ENCODE results near the gene STYXL1.

DNA sequence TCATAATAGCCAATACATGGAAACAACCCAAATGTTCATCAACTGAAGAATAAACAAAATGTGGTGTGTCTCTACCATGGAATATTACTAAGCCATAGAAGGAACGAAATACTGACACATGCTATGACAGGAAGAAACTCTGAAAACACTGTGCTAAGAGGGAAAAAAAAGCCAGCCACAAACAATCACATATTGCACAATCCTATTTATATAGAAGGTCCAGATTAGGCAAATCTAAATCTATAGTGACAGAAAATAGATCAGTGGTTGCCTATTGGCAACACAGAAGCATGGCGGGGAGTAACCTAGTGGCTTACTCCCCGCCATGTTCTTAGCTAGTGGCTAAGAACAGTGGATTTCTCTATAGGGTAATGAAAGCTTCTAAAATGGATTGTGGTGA is 48.1 kb upstream of the STYXL1 start:
- TF ChIP-seq POLR2AphosphoS5 (IDR thresholded peaks at IDR 0.05; ENCODE audit: low read depth, low read length) (no peak), TAF1 (IDR thresholded peaks at IDR 0.05; ENCODE audit: borderline replicate concordance, low read depth, low read length) (no peak)

Measured in GM12892 (cell line).